Measurements from ENCODE around the gene COG5. TPM values are rescaled to one million over a fixed set of nuclear protein-coding genes. Genes with fewer than 3 reads are reported as not detected.

COG5 gene
- total RNA-seq, 1 donor from 2014 or later = 52.0 TPM

GRCh38 chr7:107495516-107495915, 68.2 kb downstream of the COG5 start:
- H3K27ac Mint-ChIP-seq = no peak overlapping the region
- H3K9me3 Mint-ChIP-seq = peaks cover 28% of the 10 kb centered on the region
- TF ChIP-seq CTCF (IDR thresholded peaks at IDR 0.05; ENCODE audit: unreplicated experiment) = no peak
- no peak overlapping the region for H3K4me3 Mint-ChIP-seq
- peaks cover 3% of the 10 kb centered on the region for H3K4me1 Mint-ChIP-seq
- H3K27me3 Mint-ChIP-seq (ENCODE audit: low read depth) = no peaks in the 10 kb centered on the region
- H3K36me3 Mint-ChIP-seq = peaks cover 17% of the 10 kb centered on the region
- no peak for DNase-seq (ENCODE audit: low spot score in 2 of 2, unreplicated experiment in 2 of 2)

- Mint-ChIP-seq H3K4me1 (peaks cover 3% of the 10 kb centered on the region), H3K27ac (no peak overlapping the region)
These were observed 68.8 kb downstream of the COG5 start for GRCh38 chr7:107494884-107495283.

GRCh38 chr7:107494315-107494751, 69.4 kb downstream of the COG5 start:
- no peak for TF ChIP-seq CTCF (IDR thresholded peaks at IDR 0.05; ENCODE audit: unreplicated experiment)
- Mint-ChIP-seq H3K9me3 (peaks cover 28% of the 10 kb centered on the region), H3K4me1 (no peaks in the 10 kb centered on the region), H3K27me3 (ENCODE audit: low read depth) (no peaks in the 10 kb centered on the region), H3K4me3 (no peak overlapping the region), H3K27ac (no peak overlapping the region), H3K36me3 (peaks cover 17% of the 10 kb centered on the region)
- no peak for DNase-seq (ENCODE audit: low spot score in 2 of 2, unreplicated experiment in 2 of 2)

More at GRCh38 chr7:107494884-107495283, 68.8 kb downstream of the COG5 start:
- DNase-seq (ENCODE audit: low spot score in 2 of 2, unreplicated experiment in 2 of 2) = no peak
- H3K27me3 Mint-ChIP-seq (ENCODE audit: low read depth) = no peaks in the 10 kb centered on the region
- peaks cover 17% of the 10 kb centered on the region for H3K36me3 Mint-ChIP-seq
- peaks cover 28% of the 10 kb centered on the region for H3K9me3 Mint-ChIP-seq
- no peak overlapping the region for H3K4me3 Mint-ChIP-seq
- no peak for TF ChIP-seq CTCF (IDR thresholded peaks at IDR 0.05; ENCODE audit: unreplicated experiment)

GRCh38 chr7:107492875-107493274, 70.8 kb downstream of the COG5 start:
- H3K4me1 Mint-ChIP-seq = no peaks in the 10 kb centered on the region
- peaks cover 25% of the 10 kb centered on the region for H3K9me3 Mint-ChIP-seq
- peaks cover 16% of the 10 kb centered on the region for H3K36me3 Mint-ChIP-seq
- no peaks in the 10 kb centered on the region for H3K27me3 Mint-ChIP-seq (ENCODE audit: low read depth)
- no peak overlapping the region for H3K27ac Mint-ChIP-seq
- no peak for TF ChIP-seq CTCF (IDR thresholded peaks at IDR 0.05; ENCODE audit: unreplicated experiment)
- H3K4me3 Mint-ChIP-seq = no peak overlapping the region
- DNase-seq (ENCODE audit: low spot score in 2 of 2, unreplicated experiment in 2 of 2) = no peak

GRCh38 chr7:107486041-107486440, 77.7 kb downstream of the COG5 start:
- H3K9me3 Mint-ChIP-seq = no peaks in the 10 kb centered on the region
- TF ChIP-seq CTCF (IDR thresholded peaks at IDR 0.05; ENCODE audit: unreplicated experiment) = no peak
- DNase-seq (ENCODE audit: low spot score in 2 of 2, unreplicated experiment in 2 of 2) = no peak
- no peak overlapping the region for H3K27ac Mint-ChIP-seq
- no peak overlapping the region for H3K4me3 Mint-ChIP-seq
- no peaks in the 10 kb centered on the region for H3K4me1 Mint-ChIP-seq
- no peaks in the 10 kb centered on the region for H3K36me3 Mint-ChIP-seq
- no peaks in the 10 kb centered on the region for H3K27me3 Mint-ChIP-seq (ENCODE audit: low read depth)

GRCh38 chr7:107482571-107482970, 81.1 kb downstream of the COG5 start:
- no peak overlapping the region for H3K4me3 Mint-ChIP-seq
- H3K27ac Mint-ChIP-seq = no peak overlapping the region
- H3K4me1 Mint-ChIP-seq = peaks cover 2% of the 10 kb centered on the region
- TF ChIP-seq CTCF (IDR thresholded peaks at IDR 0.05; ENCODE audit: unreplicated experiment) = no peak
- H3K36me3 Mint-ChIP-seq = no peaks in the 10 kb centered on the region
- H3K9me3 Mint-ChIP-seq = no peaks in the 10 kb centered on the region
- DNase-seq (ENCODE audit: low spot score in 2 of 2, unreplicated experiment in 2 of 2) = no peak
- no peaks in the 10 kb centered on the region for H3K27me3 Mint-ChIP-seq (ENCODE audit: low read depth)
